Liver (tissue), 3 donors: Measurements from ENCODE around the gene CCDC33.

Experiments used
- ATF3 ChIP-seq: IDR thresholded peaks from 2 replicates; pipeline ENCODE4 v1.6.1; 2016; ENCODE audit warnings: antibody characterized with exemption
- CTCF ChIP-seq: fragments of 150-350 bp; IDR thresholded peaks from 2 replicates; pipeline ENCODE4 v1.5.1; 2017; ENCODE audit warnings: improper control_type of control experiment, low read depth, low read length; ENCODE audit not compliant: missing input control
- MAX ChIP-seq: IDR thresholded peaks from 2 replicates; pipeline ENCODE4 v1.6.1; 2016; ENCODE audit warnings: antibody characterized with exemption
- ZBTB33 ChIP-seq: IDR thresholded peaks from 2 replicates; pipeline ENCODE4 v1.6.1; 2016; ENCODE audit warnings: antibody characterized with exemption
- donor health status: healthy.
- donor health status: healthy.

- TF ChIP-seq CTCF, result no peak
- TF ChIP-seq MAX, result no peak
- TF ChIP-seq ZBTB33, result no peak
- no peak for TF ChIP-seq ATF3
Measured at GRCh38 chr15:74257623-74258022, 21.5 kb downstream of the CCDC33 start.
